Panc1 (cell line): ENCODE data around the gene SALL3. TPM values are rescaled to one million over a fixed set of nuclear protein-coding genes. Genes with fewer than 3 reads are reported as not detected.

Experiments
- ATAC-seq: fragments of 200-7000 bp; cut with Tn5 transposase; 2 replicates; pipeline ENCODE4 v1.9.1; 2020; ENCODE audit warnings: mild to moderate bottlenecking, moderate library complexity
- BruUV-seq: library from RNA; stranded (reverse); fragments of 400-500 nt; replicated peaks from 2 replicates; lab custom pipeline; 2021; lab: Mats Ljungman, UMichigan
- CTCF ChIA-PET: fragments of 300-600 bp; sonication (Branson Sonifier 250); formaldehyde crosslinking; loops from one replicate; lab custom pipeline; 2022; ENCODE audit warnings: antibody characterized with exemption; lab: Charles Lee
- POLR2A ChIA-PET: fragments of 300-600 bp; sonication (Branson Sonifier 250); formaldehyde crosslinking; loops from one replicate; lab custom pipeline; 2022; ENCODE audit warnings: antibody characterized with exemption; lab: Charles Lee
- DNase-seq: peaks from one replicate; pipeline ENCODE4 v3.0.0-alpha.2; 2010; ENCODE audit warnings: low read depth, low spot score
- H3K27ac ChIP-seq: 2 replicates; pipeline ENCODE4 v1.5.1; 2011; ENCODE audit warnings: mild to moderate bottlenecking, low read length, inconsistent platforms
- H3K27me3 ChIP-seq: fragments of 200-500 bp; sonication (Bioruptor generic); 2 replicates; pipeline ENCODE4 v1.6.0; 2014; ENCODE audit warnings: low read length, inconsistent platforms; ENCODE audit not compliant: control insufficient read depth, insufficient read depth
- H3K36me3 ChIP-seq: fragments of 200-500 bp; sonication (Bioruptor generic); 2 replicates; pipeline ENCODE4 v1.5.1; 2014; ENCODE audit warnings: inconsistent platforms, mild to moderate bottlenecking, low read length, moderate library complexity; ENCODE audit not compliant: control insufficient read depth, insufficient read depth
- H3K4me1 ChIP-seq: 2 replicates; pipeline ENCODE4 v1.5.1; 2011; ENCODE audit warnings: inconsistent platforms, mild to moderate bottlenecking, low read length, moderate library complexity; ENCODE audit not compliant: control insufficient read depth, insufficient read depth
- H3K4me3 ChIP-seq, 2 experiments: 2 replicates each; pipeline ENCODE4 v1.5.1; 2011 to 2012; ENCODE audit warnings: low read depth in 2 of 2, low read length in 2 of 2, mild to moderate bottlenecking in 2 of 2, inconsistent platforms in 1 of 2, moderate library complexity in 1 of 2
- H3K9me3 ChIP-seq: fragments of 200-500 bp; sonication (Bioruptor generic); 2 replicates; pipeline ENCODE4 v1.5.1; 2014; ENCODE audit warnings: low read depth, mild to moderate bottlenecking, inconsistent platforms, low read length, moderate library complexity; ENCODE audit not compliant: control insufficient read depth, insufficient read depth
- CTCF ChIP-seq: fragments of 450-650 bp; IDR thresholded peaks from 2 replicates; pipeline ENCODE4 v1.5.1; 2017; ENCODE audit warnings: mild to moderate bottlenecking
- POLR2AphosphoS5 ChIP-seq: IDR thresholded peaks from 2 replicates; pipeline ENCODE4 v1.6.1; 2012; ENCODE audit warnings: mild to moderate bottlenecking, low read depth, low read length, moderate library complexity
- REST ChIP-seq, 2 experiments: IDR thresholded peaks; 2 replicates each; pipeline ENCODE4 v1.6.1; 2011 to 2012; ENCODE audit warnings: low read depth in 2 of 2, control low read depth in 1 of 2, low read length in 1 of 2, mild to moderate bottlenecking in 1 of 2, moderate library complexity in 1 of 2; ENCODE audit not compliant: insufficient read depth in 1 of 2
- SIN3A ChIP-seq: IDR thresholded peaks from 2 replicates; pipeline ENCODE4 v1.6.1; 2012; ENCODE audit warnings: low read depth, mild to moderate bottlenecking, low read length, moderate library complexity, borderline replicate concordance; ENCODE audit not compliant: insufficient read depth
- TCF7L2 ChIP-seq: IDR thresholded peaks from 2 replicates; pipeline ENCODE4 v1.6.1; 2011; ENCODE audit warnings: mild to moderate bottlenecking, low read depth, low read length, inconsistent platforms
- in situ Hi-C: cut with HindIII; loops from 2 replicates; pipeline ENCODE4 v1.10.0; 2016; ENCODE audit warnings: low sequenced_read_pairs, low pct_unique_long_range_greater_than_20kb
- intact Hi-C: fragments of 100-400 bp; cut with micrococcal nuclease; formaldehyde crosslinking; loops from one replicate; pipeline ENCODE4 v1.10.0; 2022; ENCODE audit not compliant: unreplicated experiment
- total RNA-seq: library from RNA; stranded (reverse); gene quantifications from one replicate; pipeline ENCODE4 v1.2.1, GENCODE V29; 2021; ENCODE audit not compliant: unreplicated experiment

SALL3 gene
- total RNA-seq, 1 experiment from 2014 or later: not detected

- CTCF ChIA-PET: no interaction called here
- Histone ChIP-seq H3K36me3 (no peaks in the 10 kb centered on the region), H3K4me1 (no peaks in the 10 kb centered on the region), H3K9me3 (no peaks in the 10 kb centered on the region), H3K27me3 (peaks cover 18% of the 10 kb centered on the region), H3K27ac (no peak overlapping the region), H3K4me3 (no peak overlapping the region)
- ATAC-seq: no peak
- intact Hi-C loops (no loop called here), in situ Hi-C loops (no loop called here)
- no peak for TF ChIP-seq REST (IDR thresholded peaks at IDR 0.05; ENCODE audit: insufficient read depth in 1 of 2, low read depth in 2 of 2, low read length in 1 of 2)
- no peak for TF ChIP-seq POLR2AphosphoS5
- no peak for TF ChIP-seq SIN3A
- TF ChIP-seq TCF7L2: no peak
- no peak for TF ChIP-seq CTCF
- BruUV-seq: no TSS peak
- POLR2A ChIA-PET: no interaction called here
- no peak for DNase-seq
Observed at GRCh38 chr18:78950386-78950785, 29.2 kb upstream of the SALL3 start.

GRCh38 chr18:78953566-78953965 is 26.1 kb upstream of the SALL3 start:
- ATAC-seq (no peak), DNase-seq (no peak)
- Histone ChIP-seq H3K27ac (no peak overlapping the region), H3K27me3 (no peaks in the 10 kb centered on the region; the same call in 1 of the 2 replicates), H3K4me3 (no peak overlapping the region), H3K4me1 (no peaks in the 10 kb centered on the region), H3K9me3 (no peaks in the 10 kb centered on the region), H3K36me3 (no peaks in the 10 kb centered on the region)
- no TSS peak for BruUV-seq
- ChIA-PET POLR2A (no interaction called here), CTCF (interaction anchor here (0.6 kb wide), 1 partner anchor 73 kb away, joined by 5 read pairs; no protein-coding TSS in a partner anchor)
- intact Hi-C loops (no loop called here), in situ Hi-C loops (no loop called here)
- TF ChIP-seq TCF7L2 (no peak), CTCF (no peak), SIN3A (no peak), POLR2AphosphoS5 (no peak), REST (IDR thresholded peaks at IDR 0.05; ENCODE audit: insufficient read depth in 1 of 2, low read depth in 2 of 2, low read length in 1 of 2) (no peak)
